ENCODE data around the gene AACS. TPM values are rescaled to one million over a fixed set of nuclear protein-coding genes. Genes with fewer than 3 reads are reported as not detected.

The AACS gene
- total and polyA plus RNA-seq, 10 of the 15 experiments (the other 5 are each of a cell fraction or from before 2014, with no cell fraction given), result 10.1 to 34.0 (median 21.1) TPM

DNA sequence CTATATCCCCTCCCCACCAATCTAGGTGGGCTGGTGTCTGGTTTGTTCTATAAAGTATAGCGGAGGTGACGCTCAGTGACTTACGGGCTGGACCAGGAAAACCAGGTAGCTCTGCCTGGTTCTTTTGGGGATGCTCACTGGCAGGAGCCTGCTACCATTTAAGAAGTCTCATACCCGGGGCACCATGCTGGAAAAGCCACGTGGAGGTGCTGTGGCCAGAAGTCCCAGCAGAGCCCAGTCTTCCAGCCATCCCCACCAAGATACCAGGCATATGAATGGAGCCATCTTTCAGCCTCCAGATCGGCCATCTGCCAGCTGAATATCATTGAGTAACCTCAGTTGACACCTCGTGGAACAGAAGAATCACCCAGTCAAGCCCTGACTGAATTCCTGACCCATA lies 87.2 kb downstream of the AACS start:
- ChIA-PET CTCF (no interaction called here), SMC1A (ENCODE audit: uncharacterized antibody, unreplicated experiment) (interaction anchor here (1.4 kb wide), 1 partner anchor 19 kb away, joined by 3 read pairs; no protein-coding TSS in a partner anchor), RAD21 (ENCODE audit: unreplicated experiment) (no interaction called here), POLR2A (no interaction called here)
- no peak for ATAC-seq
- intact Hi-C loops (cut with micrococcal nuclease; ENCODE audit: unreplicated experiment), result no loop called here
- Histone ChIP-seq H3K27me3 (replicated peaks in 1 of 2; ENCODE audit: control insufficient read depth in 2 of 2, insufficient read depth in 2 of 2, low read length in 1 of 2) (no peaks in the 10 kb centered on the region), H3K79me2 (ENCODE audit: control insufficient read depth, insufficient read depth, low read length) (no peaks in the 10 kb centered on the region), H2AFZ (ENCODE audit: control insufficient read depth, low read depth, low read length) (no peak overlapping the region), H3K9me3 (replicated peaks; ENCODE audit: control insufficient read depth, insufficient read depth, low read length) (no peaks in the 10 kb centered on the region; the same call in 1 of the 3 replicates), H3K27ac (ENCODE audit: control insufficient read depth, insufficient read depth) (no peak overlapping the region), H3K4me3 (no peak overlapping the region), H3K9ac (ENCODE audit: control insufficient read depth, insufficient read depth, low read length) (no peak overlapping the region), H3K4me2 (ENCODE audit: control insufficient read depth, insufficient read depth) (no peak overlapping the region), H3K36me3 (ENCODE audit: control insufficient read depth in 2 of 2, insufficient read depth in 2 of 2, low read length in 1 of 2) (no peaks in the 10 kb centered on the region), H3K4me1 (ENCODE audit: control insufficient read depth, insufficient read depth, low read length) (peaks cover 21% of the 10 kb centered on the region), H4K20me1 (ENCODE audit: control insufficient read depth, insufficient read depth) (no peaks in the 10 kb centered on the region)
- TF ChIP-seq, protein P1, sequence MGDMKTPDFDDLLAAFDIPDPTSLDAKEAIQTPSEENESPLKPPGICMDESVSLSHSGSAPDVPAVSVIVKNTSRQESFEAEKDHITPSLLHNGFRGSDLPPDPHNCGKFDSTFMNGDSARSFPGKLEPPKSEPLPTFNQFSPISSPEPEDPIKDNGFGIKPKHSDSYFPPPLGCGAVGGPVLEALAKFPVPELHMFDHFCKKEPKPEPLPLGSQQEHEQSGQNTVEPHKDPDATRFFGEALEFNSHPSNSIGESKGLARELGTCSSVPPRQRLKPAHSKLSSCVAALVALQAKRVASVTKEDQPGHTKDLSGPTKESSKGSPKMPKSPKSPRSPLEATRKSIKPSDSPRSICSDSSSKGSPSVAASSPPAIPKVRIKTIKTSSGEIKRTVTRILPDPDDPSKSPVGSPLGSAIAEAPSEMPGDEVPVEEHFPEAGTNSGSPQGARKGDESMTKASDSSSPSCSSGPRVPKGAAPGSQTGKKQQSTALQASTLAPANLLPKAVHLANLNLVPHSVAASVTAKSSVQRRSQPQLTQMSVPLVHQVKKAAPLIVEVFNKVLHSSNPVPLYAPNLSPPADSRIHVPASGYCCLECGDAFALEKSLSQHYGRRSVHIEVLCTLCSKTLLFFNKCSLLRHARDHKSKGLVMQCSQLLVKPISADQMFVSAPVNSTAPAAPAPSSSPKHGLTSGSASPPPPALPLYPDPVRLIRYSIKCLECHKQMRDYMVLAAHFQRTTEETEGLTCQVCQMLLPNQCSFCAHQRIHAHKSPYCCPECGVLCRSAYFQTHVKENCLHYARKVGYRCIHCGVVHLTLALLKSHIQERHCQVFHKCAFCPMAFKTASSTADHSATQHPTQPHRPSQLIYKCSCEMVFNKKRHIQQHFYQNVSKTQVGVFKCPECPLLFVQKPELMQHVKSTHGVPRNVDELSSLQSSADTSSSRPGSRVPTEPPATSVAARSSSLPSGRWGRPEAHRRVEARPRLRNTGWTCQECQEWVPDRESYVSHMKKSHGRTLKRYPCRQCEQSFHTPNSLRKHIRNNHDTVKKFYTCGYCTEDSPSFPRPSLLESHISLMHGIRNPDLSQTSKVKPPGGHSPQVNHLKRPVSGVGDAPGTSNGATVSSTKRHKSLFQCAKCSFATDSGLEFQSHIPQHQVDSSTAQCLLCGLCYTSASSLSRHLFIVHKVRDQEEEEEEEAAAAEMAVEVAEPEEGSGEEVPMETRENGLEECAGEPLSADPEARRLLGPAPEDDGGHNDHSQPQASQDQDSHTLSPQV (IDR thresholded peaks at IDR 0.05), result no peak
- TF ChIP-seq CBX3 (IDR thresholded peaks at IDR 0.05; ENCODE audit: borderline replicate concordance, low read depth) (no peak), PRDM15 (CRISPR knock-in tag; IDR thresholded peaks at IDR 0.05) (no peak), PKNOX1 (IDR thresholded peaks at IDR 0.05) (no peak), KDM1A (IDR thresholded peaks at IDR 0.05; ENCODE audit: borderline replicate concordance) (no peak), DPF2 (IDR thresholded peaks at IDR 0.05) (no peak), NR2C2 (IDR thresholded peaks at IDR 0.05; ENCODE audit: borderline replicate concordance, control insufficient read depth, insufficient read length, low read depth) (no peak), STAT1 (conservative IDR thresholded peaks at IDR 0.05) (no peak), FOXM1 (IDR thresholded peaks at IDR 0.05; ENCODE audit: low read depth, low read length) (no peak)
- TF ChIP-seq, protein P2, sequence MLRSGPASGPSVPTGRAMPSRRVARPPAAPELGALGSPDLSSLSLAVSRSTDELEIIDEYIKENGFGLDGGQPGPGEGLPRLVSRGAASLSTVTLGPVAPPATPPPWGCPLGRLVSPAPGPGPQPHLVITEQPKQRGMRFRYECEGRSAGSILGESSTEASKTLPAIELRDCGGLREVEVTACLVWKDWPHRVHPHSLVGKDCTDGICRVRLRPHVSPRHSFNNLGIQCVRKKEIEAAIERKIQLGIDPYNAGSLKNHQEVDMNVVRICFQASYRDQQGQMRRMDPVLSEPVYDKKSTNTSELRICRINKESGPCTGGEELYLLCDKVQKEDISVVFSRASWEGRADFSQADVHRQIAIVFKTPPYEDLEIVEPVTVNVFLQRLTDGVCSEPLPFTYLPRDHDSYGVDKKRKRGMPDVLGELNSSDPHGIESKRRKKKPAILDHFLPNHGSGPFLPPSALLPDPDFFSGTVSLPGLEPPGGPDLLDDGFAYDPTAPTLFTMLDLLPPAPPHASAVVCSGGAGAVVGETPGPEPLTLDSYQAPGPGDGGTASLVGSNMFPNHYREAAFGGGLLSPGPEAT (IDR thresholded peaks at IDR 0.05; ENCODE audit: low read depth), result no peak
- TF ChIP-seq, protein P3, sequence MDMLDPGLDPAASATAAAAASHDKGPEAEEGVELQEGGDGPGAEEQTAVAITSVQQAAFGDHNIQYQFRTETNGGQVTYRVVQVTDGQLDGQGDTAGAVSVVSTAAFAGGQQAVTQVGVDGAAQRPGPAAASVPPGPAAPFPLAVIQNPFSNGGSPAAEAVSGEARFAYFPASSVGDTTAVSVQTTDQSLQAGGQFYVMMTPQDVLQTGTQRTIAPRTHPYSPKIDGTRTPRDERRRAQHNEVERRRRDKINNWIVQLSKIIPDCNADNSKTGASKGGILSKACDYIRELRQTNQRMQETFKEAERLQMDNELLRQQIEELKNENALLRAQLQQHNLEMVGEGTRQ (IDR thresholded peaks at IDR 0.05; ENCODE audit: borderline replicate concordance, low read depth, low read length), result no peak
- BruUV-seq (replicated peaks), result no TSS peak
- in situ Hi-C loops (cut with MboI), result no loop called here
- no peak for FAIRE-seq
- DNase-seq (ENCODE audit: low read depth, low spot score), result no peak
- 48% methylated on average over 7 of the region's 7 CpGs for WGBS (ENCODE audit: insufficient coverage, insufficient replicate concordance, low lambda C conversion rate, missing lambda C conversion rate)
